Measurements from ENCODE around the gene CHURC1. TPM values are rescaled to one million over a fixed set of nuclear protein-coding genes. Genes with fewer than 3 reads are reported as not detected.

The CHURC1 gene
- total RNA-seq, 2 experiments from 2014 or later = 65.2 to 82.9 TPM

DNA sequence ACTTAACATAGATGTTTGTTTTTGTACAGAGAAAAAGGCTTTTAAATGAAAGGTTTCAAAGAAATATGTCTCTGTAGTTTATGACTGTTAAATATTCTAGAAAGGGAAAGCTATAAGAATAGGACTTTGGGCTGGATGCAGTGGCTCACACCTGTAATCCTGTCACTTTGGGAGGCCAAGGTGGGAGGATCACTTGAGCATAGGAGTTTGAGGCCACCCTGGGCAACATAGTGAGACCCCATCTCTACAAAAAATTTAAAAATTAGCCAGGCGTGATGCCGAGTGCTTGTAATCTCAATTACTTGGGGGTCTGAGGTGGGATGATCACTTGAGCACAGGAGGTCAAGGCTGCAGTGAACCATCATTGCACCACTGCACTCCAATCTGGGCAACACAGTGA is 16.9 kb downstream of the CHURC1 start:
- Mint-ChIP-seq H3K4me1 (peaks cover 38% of the 10 kb centered on the region), H3K9me3 (peaks cover 3% of the 10 kb centered on the region), H3K36me3 (ENCODE audit: low read depth) (peaks cover 65% of the 10 kb centered on the region), H3K27me3 (no peaks in the 10 kb centered on the region), H3K27ac (peak overlapping the region; percentile 17), H3K4me3 (no peak overlapping the region)
- POLR2A ChIA-PET = no interaction called here
- CTCF ChIA-PET = interaction anchor here (0.5 to 0.9 kb wide), 5 partner anchors 49 to 603 kb away, joined by 3 to 4 read pairs (median 3); no protein-coding TSS in a partner anchor
- DNase-seq = no peak

DNA sequence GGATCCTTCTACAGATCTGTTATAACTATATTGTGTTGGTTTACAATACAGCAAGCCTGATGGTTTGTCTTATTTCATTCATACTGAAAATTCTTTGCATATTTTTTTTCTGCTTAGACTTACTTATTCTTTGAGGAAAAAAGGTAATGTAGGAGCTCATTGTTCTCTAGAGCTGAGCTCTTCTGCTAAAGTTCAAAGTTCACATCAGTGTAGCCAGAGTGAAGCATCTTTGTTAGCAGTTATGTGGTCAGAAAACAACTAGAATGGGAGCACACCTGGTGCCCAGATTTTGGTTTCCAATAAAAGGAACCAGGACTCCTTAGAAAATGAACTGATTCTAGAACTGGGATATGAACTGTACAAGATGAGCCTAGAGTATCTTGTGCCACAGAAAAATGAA is 18.0 kb downstream of the CHURC1 start:
- Mint-ChIP-seq H3K27me3 (no peaks in the 10 kb centered on the region), H3K4me1 (peaks cover 33% of the 10 kb centered on the region), H3K9me3 (no peaks in the 10 kb centered on the region), H3K36me3 (ENCODE audit: low read depth) (peaks cover 57% of the 10 kb centered on the region), H3K27ac (no peak overlapping the region), H3K4me3 (no peak overlapping the region)
- ChIA-PET CTCF (interaction anchor here (0.9 kb wide), 1 partner anchor 48 kb away, joined by 3 read pairs; no protein-coding TSS in a partner anchor), POLR2A (no interaction called here)
- no peak for DNase-seq

DNA sequence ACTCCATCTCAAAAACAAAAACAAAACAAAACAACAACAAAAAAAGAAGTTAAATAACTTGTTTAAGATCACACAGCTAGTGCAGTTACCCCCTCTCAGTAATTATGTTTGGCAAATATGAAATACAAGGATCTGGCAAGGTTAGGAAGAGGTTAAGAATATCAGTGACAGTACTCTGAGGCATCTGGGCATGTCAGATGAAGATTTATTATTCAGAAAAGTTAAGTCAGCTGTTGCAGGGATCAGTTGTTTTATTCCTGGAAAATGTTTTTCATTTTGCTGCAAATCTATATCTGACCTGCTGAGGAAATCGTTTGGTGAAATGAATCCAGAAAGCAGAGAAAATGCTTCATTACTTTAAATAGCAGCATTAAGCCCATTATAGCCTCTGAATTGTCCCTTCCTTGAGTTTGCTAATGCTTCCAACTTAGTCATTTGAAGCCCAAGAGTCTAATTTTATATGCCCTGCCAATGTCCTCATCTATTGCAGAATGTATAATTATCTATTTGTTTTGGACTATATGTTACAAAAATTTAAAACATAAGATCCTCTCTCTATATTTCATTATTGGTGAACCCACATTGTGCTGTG is 20.2 kb downstream of the CHURC1 start:
- POLR2A ChIA-PET = no interaction called here
- Mint-ChIP-seq H3K36me3 (ENCODE audit: low read depth) (peaks cover 69% of the 10 kb centered on the region), H3K4me1 (peaks cover 47% of the 10 kb centered on the region), H3K9me3 (no peaks in the 10 kb centered on the region), H3K27ac (no peak overlapping the region), H3K4me3 (no peak overlapping the region), H3K27me3 (no peaks in the 10 kb centered on the region)
- CTCF ChIA-PET = no interaction called here
- no peak for DNase-seq

DNA sequence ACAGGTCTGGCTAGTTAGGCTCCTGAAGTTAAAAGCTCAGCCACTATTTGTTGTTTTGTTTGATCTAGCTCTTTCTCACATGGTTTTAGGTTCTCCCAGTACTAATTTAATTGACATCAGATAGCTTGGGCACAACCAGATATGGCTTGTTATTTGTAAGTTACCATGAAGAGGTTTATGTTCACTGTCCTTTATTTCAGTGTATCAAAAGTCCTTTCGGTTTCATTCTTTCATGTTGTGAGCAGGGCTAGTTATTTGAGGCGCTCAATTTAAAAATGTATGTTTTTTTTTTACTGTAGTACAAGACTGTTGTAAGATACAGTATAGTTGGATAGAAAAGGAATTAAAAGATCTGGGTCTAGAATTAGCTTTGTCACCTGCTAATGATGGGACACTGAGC is 21.3 kb downstream of the CHURC1 start:
- no peaks in the 10 kb centered on the region for H3K27me3 Mint-ChIP-seq

DNA sequence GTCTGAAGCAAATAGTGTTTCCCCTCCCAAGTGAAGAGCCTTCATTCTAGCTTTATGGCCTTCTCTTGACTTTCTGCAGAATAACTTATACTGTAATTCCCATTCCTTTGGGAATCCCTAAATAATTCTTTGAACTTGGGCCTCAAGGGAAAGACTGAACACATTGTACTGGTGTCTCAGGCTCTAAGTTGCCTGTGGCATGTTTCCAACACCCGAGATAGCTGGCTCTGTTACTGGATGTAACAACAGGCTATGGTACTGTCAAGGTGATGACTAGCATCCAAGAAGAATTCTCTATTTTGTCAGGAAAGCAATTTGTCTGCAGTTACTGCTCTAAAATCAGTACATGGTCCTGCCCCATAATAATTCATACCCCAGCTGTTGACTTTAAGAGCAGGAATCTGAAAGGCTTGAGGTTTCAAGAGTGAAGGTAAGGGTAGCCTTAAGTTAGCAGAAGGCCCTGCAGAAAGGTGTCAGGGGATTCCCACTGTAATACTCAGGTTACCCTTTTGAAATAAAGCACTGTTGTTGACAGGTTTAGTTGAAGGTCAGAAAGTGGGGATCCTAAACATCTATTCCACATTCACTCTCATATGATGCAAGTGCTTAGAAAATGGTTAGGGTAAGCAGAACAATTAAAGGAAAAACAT is 23.0 kb downstream of the CHURC1 start:
- Mint-ChIP-seq H3K9me3 (no peaks in the 10 kb centered on the region), H3K27ac (no peak overlapping the region), H3K4me1 (peaks cover 39% of the 10 kb centered on the region), H3K4me3 (no peak overlapping the region), H3K27me3 (no peaks in the 10 kb centered on the region), H3K36me3 (ENCODE audit: low read depth) (peaks cover 56% of the 10 kb centered on the region)
- POLR2A ChIA-PET = no interaction called here
- CTCF ChIA-PET = interaction anchor here (1.1 to 2.0 kb wide), 5 partner anchors 10 to 50 kb away, joined by 3 to 6 read pairs (median 4); partner anchors contain the start of genes CHURC1 and FNTB
- DNase-seq = no peak

More for the DNA sequence above, 21.3 kb downstream of the CHURC1 start:
- ChIA-PET POLR2A (no interaction called here), CTCF (interaction anchor here (0.6 to 2.0 kb wide), 4 partner anchors 12 to 1062 kb away, joined by 3 to 6 read pairs (median 4); no protein-coding TSS in a partner anchor)
- Mint-ChIP-seq H3K4me3 (no peak overlapping the region), H3K36me3 (ENCODE audit: low read depth) (peaks cover 68% of the 10 kb centered on the region), H3K9me3 (no peaks in the 10 kb centered on the region), H3K27ac (peak overlapping the region; percentile 10), H3K4me1 (peaks cover 40% of the 10 kb centered on the region)
- DNase-seq = no peak

DNA sequence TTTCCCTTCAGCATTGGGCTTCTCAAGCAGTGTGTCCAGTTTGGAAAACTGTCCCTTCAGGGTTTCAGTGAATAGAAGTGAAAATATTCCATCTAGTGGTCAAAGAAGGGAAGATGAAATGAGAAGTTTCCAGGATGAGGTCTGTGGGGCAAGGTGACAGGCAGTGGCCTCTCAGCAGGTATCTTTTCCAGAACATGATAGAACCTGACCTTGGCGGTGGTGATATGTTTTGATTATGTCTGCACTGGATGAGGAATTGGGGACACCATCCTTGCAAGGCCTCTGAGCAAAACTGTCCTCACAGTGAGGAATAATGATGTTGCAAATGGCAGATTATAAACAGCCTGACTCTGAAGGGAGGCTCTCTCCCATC is 23.6 kb downstream of the CHURC1 start:
- no peak overlapping the region for H3K4me3 Mint-ChIP-seq
- no peak for DNase-seq
- ChIA-PET POLR2A (no interaction called here), CTCF (no interaction called here)
- peaks cover 42% of the 10 kb centered on the region for H3K4me1 Mint-ChIP-seq
- H3K36me3 Mint-ChIP-seq (ENCODE audit: low read depth) = peaks cover 54% of the 10 kb centered on the region
- H3K27me3 Mint-ChIP-seq = no peaks in the 10 kb centered on the region
- H3K9me3 Mint-ChIP-seq = no peaks in the 10 kb centered on the region
- no peak overlapping the region for H3K27ac Mint-ChIP-seq

DNA sequence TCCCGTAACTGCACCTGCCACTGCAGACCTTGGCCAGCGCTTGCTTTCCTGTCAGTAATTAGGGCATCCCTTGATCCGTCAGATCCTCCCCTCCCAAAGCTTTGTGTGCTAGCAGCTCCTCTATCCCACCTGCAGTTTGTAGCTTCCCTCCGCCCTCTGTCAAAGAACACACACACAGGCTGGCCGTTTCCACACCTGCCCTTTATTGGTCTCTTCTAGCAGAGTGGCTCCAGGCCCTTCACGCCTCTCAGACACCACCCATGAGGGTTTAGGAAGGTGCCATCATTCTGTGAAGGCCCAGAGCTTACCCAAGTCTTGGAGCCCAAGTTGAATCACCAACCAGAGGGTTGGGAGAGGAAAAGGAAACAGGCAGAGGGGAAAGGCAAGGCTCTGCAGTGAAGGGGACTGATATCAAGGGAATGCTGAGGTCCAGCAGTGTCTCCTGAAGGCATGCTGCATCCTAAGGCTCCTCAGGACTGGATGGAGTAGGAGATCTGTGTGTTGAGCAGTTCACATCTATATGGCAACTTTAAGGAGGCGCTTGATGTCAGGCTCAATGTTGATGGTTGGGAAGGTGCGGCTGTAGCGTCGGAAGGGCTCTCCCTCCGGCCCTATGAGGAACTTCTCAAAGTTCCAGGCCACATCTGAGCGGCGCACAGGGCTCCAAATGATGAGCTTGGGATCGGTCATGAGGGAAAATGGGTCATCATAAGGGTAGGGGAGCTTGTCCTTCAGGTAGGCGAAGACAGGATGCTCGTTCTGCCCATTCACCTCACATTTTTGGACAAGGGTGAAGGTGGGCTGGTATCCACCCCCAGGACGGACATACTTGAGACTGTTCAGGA is 24.9 kb downstream of the CHURC1 start:
- peak overlapping the region; percentile 28 for H3K27ac Mint-ChIP-seq

DNA sequence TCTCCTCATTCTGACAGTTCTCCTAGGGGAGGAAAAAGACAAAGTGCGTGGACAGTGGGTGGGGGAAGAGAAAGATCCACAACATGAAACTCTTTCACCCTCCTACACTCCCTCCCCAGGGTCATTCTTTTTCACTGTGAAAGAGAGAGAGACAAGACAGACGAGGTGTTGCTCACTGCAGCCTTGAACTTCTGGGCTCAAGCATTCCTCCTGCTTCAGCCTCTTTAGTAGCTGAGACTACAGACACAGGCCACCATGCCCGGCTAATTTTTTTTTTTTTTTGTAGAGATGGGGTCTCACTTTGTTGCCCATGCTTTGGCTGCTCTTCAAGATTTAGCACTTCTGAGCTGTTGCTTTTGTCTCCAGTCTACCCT is 25.5 kb downstream of the CHURC1 start:
- Mint-ChIP-seq H3K9me3 (no peaks in the 10 kb centered on the region), H3K27ac (peak overlapping the region; percentile 14), H3K4me1 (peaks cover 52% of the 10 kb centered on the region)

More for the DNA sequence above, 24.9 kb downstream of the CHURC1 start:
- Mint-ChIP-seq H3K36me3 (ENCODE audit: low read depth) (peaks cover 50% of the 10 kb centered on the region), H3K27me3 (no peaks in the 10 kb centered on the region), H3K4me3 (no peak overlapping the region), H3K4me1 (peaks cover 54% of the 10 kb centered on the region), H3K9me3 (no peaks in the 10 kb centered on the region)
- no peak for DNase-seq
- CTCF ChIA-PET = interaction anchor here (0.6 to 0.8 kb wide), 2 partner anchors 22 to 55 kb away, joined by 3 read pairs; no protein-coding TSS in a partner anchor
- POLR2A ChIA-PET = interaction anchor here (0.6 kb wide), 1 partner anchor 24 kb away, joined by 5 read pairs; no protein-coding TSS in a partner anchor

DNA sequence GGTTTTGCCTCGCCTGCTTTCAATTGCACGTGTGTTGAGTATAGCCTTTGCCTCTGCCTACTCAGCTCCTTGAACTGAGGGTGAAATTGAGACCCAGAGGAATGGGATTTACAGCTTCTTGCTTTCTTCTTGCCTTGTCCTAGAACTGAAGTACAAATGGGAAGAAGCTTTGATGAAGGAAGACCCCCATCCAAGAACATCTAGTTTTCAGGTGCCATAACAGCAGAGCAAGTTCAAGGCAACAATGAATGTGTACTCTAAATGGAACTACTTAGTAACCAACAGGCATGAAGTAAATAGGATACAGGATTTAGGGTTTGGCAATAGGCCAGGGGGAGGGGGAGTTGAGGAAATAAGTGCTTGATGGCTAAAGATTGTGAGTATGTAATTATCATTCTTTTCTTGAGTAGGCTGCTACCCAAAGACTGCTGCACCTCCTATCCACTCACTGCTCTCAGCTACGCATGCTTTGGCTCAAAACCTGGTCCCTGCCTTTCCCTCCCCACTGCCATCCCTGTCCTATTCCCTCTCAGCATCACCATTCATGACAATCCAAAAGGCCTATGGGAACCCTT is 26.2 kb downstream of the CHURC1 start:
- H3K27ac Mint-ChIP-seq = no peak overlapping the region
- H3K27me3 Mint-ChIP-seq = no peaks in the 10 kb centered on the region
- POLR2A ChIA-PET = no interaction called here
- no peak overlapping the region for H3K4me3 Mint-ChIP-seq
- H3K9me3 Mint-ChIP-seq = no peaks in the 10 kb centered on the region
- CTCF ChIA-PET = interaction anchor here (1.3 kb wide), 1 partner anchor 16 kb away, joined by 4 read pairs; no protein-coding TSS in a partner anchor
- H3K36me3 Mint-ChIP-seq (ENCODE audit: low read depth) = peaks cover 48% of the 10 kb centered on the region
- DNase-seq = no peak
- peaks cover 46% of the 10 kb centered on the region for H3K4me1 Mint-ChIP-seq

More for the DNA sequence above, 25.5 kb downstream of the CHURC1 start:
- no peak overlapping the region for H3K4me3 Mint-ChIP-seq
- peaks cover 48% of the 10 kb centered on the region for H3K36me3 Mint-ChIP-seq (ENCODE audit: low read depth)
- no peaks in the 10 kb centered on the region for H3K27me3 Mint-ChIP-seq
- DNase-seq = no peak
- ChIA-PET POLR2A (interaction anchor here (0.6 kb wide), 1 partner anchor 25 kb away, joined by 5 read pairs; no protein-coding TSS in a partner anchor), CTCF (interaction anchor here (0.6 to 1.3 kb wide), 2 partner anchors 17 to 56 kb away, joined by 3 to 4 read pairs; no protein-coding TSS in a partner anchor)

DNA sequence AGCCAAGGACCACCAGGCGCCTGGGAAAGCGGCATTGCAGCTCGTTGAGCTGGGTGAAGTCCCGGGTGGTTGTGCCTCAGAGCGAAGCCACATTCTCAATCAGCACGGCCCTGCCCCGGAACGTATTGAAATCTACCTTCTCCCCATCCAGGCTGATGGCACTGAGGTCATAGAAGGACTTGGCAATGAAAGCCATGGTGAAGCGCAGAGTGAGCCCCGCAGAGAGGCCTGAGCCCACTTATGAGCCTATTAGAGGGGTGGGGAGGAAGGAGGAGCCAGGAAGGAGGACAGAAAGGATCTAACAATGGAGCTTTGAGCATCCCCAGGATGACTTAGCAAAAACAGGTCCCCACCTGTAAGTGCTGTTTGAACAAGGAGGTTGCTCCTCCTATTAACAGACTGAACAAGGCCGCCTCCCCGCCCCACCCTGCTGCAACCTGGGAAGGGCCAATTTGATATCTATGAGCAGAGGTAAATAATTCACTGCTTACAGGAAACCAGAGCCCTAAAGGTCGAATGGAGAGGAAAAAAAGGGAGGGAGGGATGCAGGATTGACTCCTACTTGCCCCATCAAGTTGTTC is 28.4 kb downstream of the CHURC1 start, which contains the start of gene GPX2:
GPX2 (minus strand) TSS at position 215 of the 581 bp plus-strand sequence; CDS start at position 196, 19 bp downstream.
- ChIA-PET CTCF (interaction anchor here (0.6 to 1.2 kb wide), 3 partner anchors 8 to 501 kb away, joined by 3 to 4 read pairs (median 4); no protein-coding TSS in a partner anchor), POLR2A (no interaction called here)
- DNase-seq = no peak
- H3K27ac Mint-ChIP-seq = peak within 1 kb of the TSS; percentile 46
- no peak within 1 kb of the TSS for H3K4me3 Mint-ChIP-seq
- no peaks in the 10 kb centered on the region for H3K9me3 Mint-ChIP-seq
- peaks cover 42% of the 10 kb centered on the region for H3K4me1 Mint-ChIP-seq
- H3K27me3 Mint-ChIP-seq = no peaks in the 10 kb centered on the region
- H3K36me3 Mint-ChIP-seq (ENCODE audit: low read depth) = peaks cover 49% of the 10 kb centered on the region

DNA sequence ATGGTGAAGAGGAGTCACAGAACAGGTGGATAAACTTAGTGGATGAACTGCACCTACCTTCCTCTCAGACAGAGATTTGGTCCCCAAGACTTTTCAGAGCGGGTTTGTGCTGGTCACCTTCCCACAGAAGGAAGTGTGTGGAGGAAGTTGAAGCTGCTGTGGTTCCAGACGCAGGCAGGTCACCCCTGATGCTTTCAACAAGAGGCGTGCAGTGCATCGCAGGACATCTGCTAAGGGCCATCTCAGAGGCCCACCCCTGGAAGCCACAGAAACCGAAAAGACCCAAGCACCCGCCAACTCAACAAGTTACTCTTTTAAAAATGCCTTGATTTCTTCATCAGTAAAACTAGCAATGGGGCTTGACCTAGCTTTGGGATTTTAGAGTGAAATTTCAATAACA is 29.3 kb downstream of the CHURC1 start:
- peak overlapping the region; percentile 46 for H3K27ac Mint-ChIP-seq
- POLR2A ChIA-PET = no interaction called here

DNA sequence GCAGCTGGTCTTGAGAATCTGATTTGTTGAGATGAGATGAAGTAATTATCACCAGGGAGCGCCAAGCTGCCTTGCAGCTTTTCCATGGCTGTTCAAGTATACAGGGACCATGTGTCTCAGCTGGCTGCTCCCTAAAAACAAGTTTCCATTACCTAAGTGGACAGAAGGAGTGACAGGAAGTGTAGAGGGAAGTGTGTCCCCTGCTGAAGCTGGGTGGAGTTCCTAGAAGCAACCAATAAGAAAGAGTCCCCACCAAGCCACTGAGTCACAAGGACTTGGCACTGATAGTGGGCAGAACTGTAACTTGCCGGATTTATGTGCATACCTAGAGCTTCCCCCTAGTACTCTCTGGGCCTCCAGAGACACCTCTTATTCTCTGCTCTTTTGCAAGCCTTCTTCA is 29.8 kb downstream of the CHURC1 start:
- Mint-ChIP-seq H3K4me3 (no peak overlapping the region), H3K36me3 (ENCODE audit: low read depth) (peaks cover 42% of the 10 kb centered on the region), H3K27me3 (no peaks in the 10 kb centered on the region), H3K27ac (no peak overlapping the region), H3K4me1 (peaks cover 32% of the 10 kb centered on the region), H3K9me3 (no peaks in the 10 kb centered on the region)
- ChIA-PET CTCF (interaction anchor here (0.7 to 1.2 kb wide), 2 partner anchors 9 to 41 kb away, joined by 3 read pairs; no protein-coding TSS in a partner anchor), POLR2A (no interaction called here)
- no peak for DNase-seq

More for the DNA sequence above, 29.3 kb downstream of the CHURC1 start:
- Mint-ChIP-seq H3K27me3 (no peaks in the 10 kb centered on the region), H3K4me1 (peaks cover 36% of the 10 kb centered on the region), H3K36me3 (ENCODE audit: low read depth) (peaks cover 45% of the 10 kb centered on the region), H3K9me3 (no peaks in the 10 kb centered on the region), H3K4me3 (no peak overlapping the region)
- CTCF ChIA-PET = interaction anchor here (1.2 kb wide), 1 partner anchor 10 kb away, joined by 3 read pairs; no protein-coding TSS in a partner anchor
- DNase-seq = no peak
